Activated gamma-delta T cell treated with anti-CD3 and anti-CD28 coated beads, Interleukin-2, amount 50 U/mL, for 16 hours (primary cell): ENCODE results near the gene STX8.

ENCODE experiments used
- DNase-seq: peaks from one replicate; pipeline ENCODE4 v3.0.0-alpha.2; 2020; ENCODE audit warnings: low read depth

STX8 gene

GRCh38 chr17:9206410-9206703 is 369.3 kb downstream of the STX8 start:
- DNase-seq, result no peak

DNA sequence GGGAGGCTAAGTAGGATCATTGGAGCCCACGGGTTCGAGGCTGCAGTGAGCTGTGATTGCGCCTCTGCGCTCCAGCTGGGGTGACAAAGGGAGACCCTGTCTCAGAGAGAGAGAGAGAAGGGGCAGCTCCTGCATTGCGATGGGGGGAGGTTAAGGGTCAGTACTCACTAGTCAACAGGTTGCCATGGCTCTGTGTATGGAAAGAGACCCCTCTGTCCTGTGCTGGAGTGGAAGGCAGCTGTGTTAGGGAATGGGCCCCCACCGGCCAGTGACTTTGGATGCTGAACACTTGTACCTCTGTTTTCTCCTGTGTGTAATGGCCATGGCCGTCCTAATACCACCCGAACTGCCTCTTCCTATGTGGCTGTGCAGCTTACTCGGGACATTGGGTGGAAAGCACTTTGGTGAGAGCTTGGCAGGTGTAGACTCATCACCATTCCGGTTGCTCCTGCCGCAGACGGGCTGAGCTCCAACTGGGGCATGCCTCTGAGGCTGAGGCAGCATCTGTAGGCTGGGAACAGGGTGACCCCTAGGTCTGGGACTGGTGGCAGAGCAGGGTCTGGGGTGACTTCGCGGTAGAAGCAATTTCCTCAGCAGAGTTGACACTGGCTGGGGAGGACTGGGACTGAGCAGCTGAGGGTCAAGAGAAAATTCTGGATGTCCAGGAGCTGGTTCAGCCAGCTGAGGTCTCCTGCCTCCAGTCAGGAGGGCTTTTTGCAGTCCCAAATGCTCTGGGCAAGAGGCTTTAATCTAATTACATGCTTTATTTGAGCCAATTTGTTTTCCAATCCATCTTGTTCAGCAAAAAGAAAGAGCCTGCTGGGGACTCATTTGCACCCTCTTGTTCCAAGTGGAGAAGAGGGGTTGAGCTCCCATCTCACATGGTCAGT is 369.9 kb downstream of the STX8 start:
- DNase-seq, result no peak

DNA sequence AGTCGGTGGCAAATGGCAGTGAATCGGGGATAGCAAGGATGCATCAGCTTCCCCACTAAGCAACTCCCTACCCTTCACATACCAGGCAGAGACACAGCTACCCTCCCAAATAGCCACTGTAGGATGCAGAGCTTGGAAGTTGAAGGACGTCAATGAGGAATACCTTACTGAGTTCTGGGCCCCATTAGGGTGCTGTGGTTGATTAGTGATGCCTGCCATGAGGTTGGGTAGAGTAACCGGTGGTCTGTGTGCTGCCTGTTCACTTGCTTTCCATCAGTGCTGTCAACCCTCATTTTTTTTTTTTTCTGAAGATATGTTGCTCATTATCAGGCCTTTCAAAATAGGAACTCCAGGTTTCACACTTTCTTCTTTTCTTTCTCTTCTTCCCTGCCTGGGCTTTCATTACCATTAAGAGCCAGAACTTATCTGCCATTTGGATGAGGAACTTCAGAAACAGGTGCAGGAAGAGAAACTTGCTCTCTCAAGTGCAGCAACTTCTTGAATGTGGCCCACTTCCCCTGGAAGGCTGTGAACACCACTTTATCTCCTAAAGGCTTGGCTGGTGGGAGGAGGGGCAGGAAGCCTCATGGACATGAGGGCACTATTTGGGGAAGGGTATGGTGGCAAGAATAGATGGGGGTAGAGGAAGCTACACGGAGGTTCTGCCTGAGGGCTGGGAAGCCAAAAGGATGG is 370.8 kb downstream of the STX8 start:
- no peak for DNase-seq

DNA sequence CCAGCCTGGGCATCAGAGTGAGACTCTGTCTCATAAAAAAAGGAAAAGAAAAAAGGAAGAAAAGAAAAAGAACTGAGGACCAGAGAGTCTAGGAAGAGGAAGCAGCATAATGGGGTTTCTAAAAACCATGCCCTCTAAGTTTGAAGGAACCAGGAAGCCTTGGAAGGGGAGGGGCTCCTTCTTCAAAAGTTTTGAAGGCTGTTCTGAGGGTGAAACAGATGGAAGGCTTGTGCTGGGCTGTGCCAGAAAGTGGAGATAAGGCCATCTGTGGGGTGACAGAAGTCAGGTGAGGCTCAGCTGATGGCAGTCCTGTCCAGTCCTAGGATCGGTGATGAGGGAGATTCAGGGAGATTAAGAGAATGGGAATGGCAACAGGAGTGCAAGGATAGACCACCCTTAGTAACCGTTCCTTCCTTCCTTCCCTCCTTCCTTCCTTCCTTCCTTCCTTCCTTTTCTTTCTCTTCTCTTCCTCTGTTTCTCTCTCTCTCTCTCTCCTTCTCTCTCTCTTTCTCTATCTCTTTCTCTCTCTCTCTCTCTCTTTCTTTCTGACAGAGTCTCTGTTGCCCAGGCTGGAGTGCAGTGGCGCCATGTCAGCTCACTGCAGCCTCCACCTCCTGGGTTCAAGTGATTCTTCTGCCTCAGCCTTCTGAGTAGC is 371.7 kb downstream of the STX8 start:
- no peak for DNase-seq

DNA sequence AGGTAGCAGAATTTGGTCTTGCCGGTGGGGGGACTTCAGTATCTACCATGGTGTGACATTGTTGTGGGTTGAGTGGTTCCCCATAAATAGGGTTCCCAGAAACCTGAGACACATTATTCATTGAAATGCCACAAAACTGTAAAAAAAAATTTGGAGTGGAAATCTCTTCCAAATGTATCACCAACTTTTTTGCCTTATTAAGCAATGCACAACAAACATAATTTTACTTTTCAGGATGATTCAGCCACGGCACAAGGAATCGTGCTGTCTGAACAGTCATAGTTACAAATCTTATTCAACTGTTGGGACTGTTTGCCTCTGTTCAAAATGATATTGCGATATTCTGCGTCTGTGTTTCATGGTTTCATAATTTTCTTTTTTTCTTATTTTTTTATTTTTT is 373.1 kb downstream of the STX8 start:
- no peak for DNase-seq

- DNase-seq, result no peak
Measured at GRCh38 chr17:9200699-9201359, 374.8 kb downstream of the STX8 start.
